A673 (cell line): ENCODE results near the gene DYNLRB2. TPM values are rescaled to one million over a fixed set of nuclear protein-coding genes. Genes with fewer than 3 reads are reported as not detected.

Experiments
- BruUV-seq: library from RNA; stranded (reverse); fragments of 400-500 nt; replicated peaks from 2 replicates; lab custom pipeline; 2021; lab: Mats Ljungman, UMichigan
- CTCF ChIA-PET: fragments of 300-600 bp; sonication (Branson Sonifier 250); formaldehyde crosslinking; loops from one replicate; lab custom pipeline; 2022; ENCODE audit warnings: antibody characterized with exemption; lab: Charles Lee
- POLR2A ChIA-PET: fragments of 300-600 bp; sonication (Branson Sonifier 250); formaldehyde crosslinking; loops from one replicate; lab custom pipeline; 2022; ENCODE audit warnings: antibody characterized with exemption; ENCODE audit not compliant: low non-redundant PET; lab: Charles Lee
- DNase-seq: peaks from one replicate; pipeline ENCODE4 v3.0.0-alpha.2; 2015; ENCODE audit warnings: low spot score
- H3K27ac ChIP-seq: fragments of 200-600 bp; sonication (generic); 2 replicates; pipeline ENCODE4 v1.5.1; 2016; ENCODE audit warnings: mixed run types, low read depth, mild to moderate bottlenecking, mixed read lengths, antibody characterized with exemption, low read length; ENCODE audit not compliant: poor library complexity, severe bottlenecking
- H3K27me3 ChIP-seq: fragments of 200-600 bp; sonication (generic); replicated peaks from 2 replicates; pipeline ENCODE4 v1.6.1; 2017; ENCODE audit warnings: mixed run types, low read depth, mild to moderate bottlenecking, mixed read lengths, antibody characterized with exemption, low read length; ENCODE audit not compliant: insufficient read depth, poor library complexity
- H3K36me3 ChIP-seq: fragments of 200-600 bp; sonication (generic); 2 replicates; pipeline ENCODE4 v1.6.1; 2016; ENCODE audit warnings: mixed run types, mild to moderate bottlenecking, mixed read lengths, antibody characterized with exemption, low read length; ENCODE audit not compliant: insufficient read depth, poor library complexity, severe bottlenecking
- H3K4me1 ChIP-seq: fragments of 200-600 bp; sonication (generic); 2 replicates; pipeline ENCODE4 v1.6.1; 2017; ENCODE audit warnings: mixed run types, mild to moderate bottlenecking, mixed read lengths, antibody characterized with exemption, low read length; ENCODE audit not compliant: insufficient read depth, poor library complexity, severe bottlenecking
- H3K4me3 ChIP-seq: fragments of 200-600 bp; sonication (generic); 2 replicates; pipeline ENCODE4 v1.5.1; 2016; ENCODE audit warnings: low read depth, mixed run types, mild to moderate bottlenecking, mixed read lengths, low read length; ENCODE audit not compliant: poor library complexity, severe bottlenecking
- H3K9me3 ChIP-seq: fragments of 200-600 bp; sonication (generic); 2 replicates; pipeline ENCODE4 v1.6.1; 2016; ENCODE audit warnings: mixed run types, low read depth, mild to moderate bottlenecking, mixed read lengths, antibody characterized with exemption, low read length; ENCODE audit not compliant: poor library complexity, severe bottlenecking
- EZH2 ChIP-seq: fragments of 200-600 bp; sonication (generic); IDR thresholded peaks from 2 replicates; pipeline ENCODE4 v1.6.1; 2017; ENCODE audit warnings: borderline replicate concordance, low read depth, mild to moderate bottlenecking, mixed read lengths, antibody characterized with exemption, low read length; ENCODE audit not compliant: poor library complexity, severe bottlenecking
- intact Hi-C: fragments of 100-400 bp; cut with micrococcal nuclease; formaldehyde crosslinking; loops from one replicate; pipeline ENCODE4 v1.10.0; 2022; ENCODE audit not compliant: unreplicated experiment
- total RNA-seq: library from RNA; stranded (reverse); gene quantifications from 2 replicates; pipeline ENCODE4 v1.2.3, GENCODE V29; 2021
- TF ChIP-seq, protein P1 (sequence below): fragments of 300-800, 200-600 bp; sonication (generic); conservative IDR thresholded peaks from 2 replicates; pipeline ENCODE4 v1.5.1; 2017; ENCODE audit warnings: low read depth, mild to moderate bottlenecking, antibody characterized with exemption, low read length, moderate library complexity, mixed read lengths

DYNLRB2 gene
- total RNA-seq, 1 experiment from 2014 or later, result not detected

DNA sequence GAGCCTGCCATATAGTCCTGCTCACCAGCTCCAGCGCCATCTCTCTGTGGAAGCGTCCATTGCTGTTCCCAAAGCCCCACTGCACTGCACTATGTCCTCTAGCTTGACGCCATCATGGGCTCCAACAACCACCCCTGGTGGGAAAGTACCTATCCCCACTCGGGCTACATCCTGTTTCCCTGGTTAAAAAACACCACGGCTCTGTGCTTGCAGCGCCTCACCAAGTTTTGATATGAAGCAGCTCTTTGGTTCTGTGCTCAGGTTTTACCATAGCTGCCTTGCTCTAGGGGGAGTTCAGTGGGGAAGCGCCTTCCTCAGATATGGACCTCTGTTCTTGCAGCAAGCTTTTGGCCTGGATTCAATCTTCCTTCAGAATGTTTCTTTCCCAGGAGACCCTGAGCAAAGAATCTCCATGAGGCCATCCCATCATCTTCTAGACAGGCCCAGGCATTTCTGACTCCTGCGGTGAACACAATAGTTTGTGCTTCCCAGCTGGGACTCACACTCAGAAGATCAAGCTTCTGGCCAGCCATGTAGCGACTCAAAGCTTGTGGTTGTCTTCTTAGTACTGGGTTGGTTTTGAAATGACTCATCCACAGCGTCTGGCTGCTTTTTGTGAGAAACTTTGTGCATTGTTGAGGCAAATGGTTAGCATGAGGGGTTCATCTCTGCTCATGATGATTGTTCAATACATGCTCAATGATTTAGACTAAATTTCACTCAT lies 39.5 kb downstream of the DYNLRB2 start:
- CTCF ChIA-PET, result no interaction called here
- no peak overlapping the region for H3K4me3 ChIP-seq

DNA sequence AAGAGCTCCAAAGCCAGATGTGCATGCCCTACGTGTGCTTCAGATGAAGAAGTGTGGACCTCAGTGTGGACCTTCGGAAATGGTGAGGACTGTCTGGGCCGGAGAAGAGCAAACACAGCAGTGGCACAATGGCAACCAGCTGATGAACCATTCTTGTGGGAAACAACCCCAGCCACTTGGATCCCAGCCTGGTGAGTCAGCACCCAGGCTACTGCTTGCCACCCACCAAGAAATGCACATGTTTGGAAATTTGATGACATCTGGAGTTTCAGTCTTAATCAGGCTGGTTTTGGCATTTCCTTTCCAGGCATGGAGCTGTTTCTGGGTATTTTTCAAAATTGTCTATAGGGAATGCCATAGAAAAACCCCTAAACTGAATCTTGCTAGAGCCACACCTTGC lies 42.7 kb downstream of the DYNLRB2 start:
- Histone ChIP-seq H3K36me3 (no peaks in the 10 kb centered on the region), H3K27me3 (no peaks in the 10 kb centered on the region), H3K4me1 (no peaks in the 10 kb centered on the region), H3K27ac (no peak overlapping the region), H3K9me3 (no peaks in the 10 kb centered on the region), H3K4me3 (no peak overlapping the region)
- intact Hi-C loops, result no loop called here
- BruUV-seq, result no TSS peak
- ChIA-PET CTCF (no interaction called here), POLR2A (no interaction called here)
- TF ChIP-seq, protein P1, sequence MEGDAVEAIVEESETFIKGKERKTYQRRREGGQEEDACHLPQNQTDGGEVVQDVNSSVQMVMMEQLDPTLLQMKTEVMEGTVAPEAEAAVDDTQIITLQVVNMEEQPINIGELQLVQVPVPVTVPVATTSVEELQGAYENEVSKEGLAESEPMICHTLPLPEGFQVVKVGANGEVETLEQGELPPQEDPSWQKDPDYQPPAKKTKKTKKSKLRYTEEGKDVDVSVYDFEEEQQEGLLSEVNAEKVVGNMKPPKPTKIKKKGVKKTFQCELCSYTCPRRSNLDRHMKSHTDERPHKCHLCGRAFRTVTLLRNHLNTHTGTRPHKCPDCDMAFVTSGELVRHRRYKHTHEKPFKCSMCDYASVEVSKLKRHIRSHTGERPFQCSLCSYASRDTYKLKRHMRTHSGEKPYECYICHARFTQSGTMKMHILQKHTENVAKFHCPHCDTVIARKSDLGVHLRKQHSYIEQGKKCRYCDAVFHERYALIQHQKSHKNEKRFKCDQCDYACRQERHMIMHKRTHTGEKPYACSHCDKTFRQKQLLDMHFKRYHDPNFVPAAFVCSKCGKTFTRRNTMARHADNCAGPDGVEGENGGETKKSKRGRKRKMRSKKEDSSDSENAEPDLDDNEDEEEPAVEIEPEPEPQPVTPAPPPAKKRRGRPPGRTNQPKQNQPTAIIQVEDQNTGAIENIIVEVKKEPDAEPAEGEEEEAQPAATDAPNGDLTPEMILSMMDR, result no peak
- no peak for TF ChIP-seq EZH2
- DNase-seq, result no peak

More for the DNA sequence above, 39.5 kb downstream of the DYNLRB2 start:
- POLR2A ChIA-PET, result no interaction called here
- Histone ChIP-seq H3K9me3 (no peaks in the 10 kb centered on the region), H3K4me1 (no peaks in the 10 kb centered on the region), H3K36me3 (no peaks in the 10 kb centered on the region), H3K27ac (no peak overlapping the region), H3K27me3 (no peaks in the 10 kb centered on the region)
- no peak for DNase-seq
- TF ChIP-seq, protein P1, result no peak
- no peak for TF ChIP-seq EZH2
- no TSS peak for BruUV-seq
- intact Hi-C loops, result no loop called here

DNA sequence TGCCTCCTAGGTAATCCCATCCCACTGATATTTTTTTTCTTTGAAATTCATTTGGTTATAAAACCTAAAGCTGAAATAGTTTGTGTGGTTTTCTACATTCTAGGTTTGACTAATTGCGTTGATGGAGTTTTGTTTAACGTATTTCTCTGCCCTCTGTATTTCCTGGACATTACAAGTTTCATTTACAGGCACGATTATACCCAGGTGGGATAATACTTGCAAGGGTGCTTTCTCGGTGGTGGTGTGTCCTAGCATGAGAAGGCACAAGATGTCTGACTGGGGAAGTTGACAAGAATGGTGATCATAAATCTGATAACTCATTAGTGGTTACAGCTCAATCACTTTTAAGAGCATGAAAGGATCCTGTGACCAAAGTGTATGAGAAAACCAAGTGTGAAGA lies 45.0 kb downstream of the DYNLRB2 start:
- H3K4me1 ChIP-seq, result no peaks in the 10 kb centered on the region
- TF ChIP-seq EZH2, result no peak
- TF ChIP-seq, protein P1, result no peak
- no peaks in the 10 kb centered on the region for H3K9me3 ChIP-seq
- no peak overlapping the region for H3K27ac ChIP-seq
- ChIA-PET CTCF (interaction anchor here (0.5 kb wide), 1 partner anchor 501 kb away, joined by 3 read pairs; no protein-coding TSS in a partner anchor), POLR2A (no interaction called here)
- intact Hi-C loops, result no loop called here
- no peak for DNase-seq
- H3K4me3 ChIP-seq, result no peak overlapping the region
- no peaks in the 10 kb centered on the region for H3K36me3 ChIP-seq
- no peaks in the 10 kb centered on the region for H3K27me3 ChIP-seq
- no TSS peak for BruUV-seq
